ENCODE data around the gene MAGI1. TPM values are rescaled to one million over a fixed set of nuclear protein-coding genes. Genes with fewer than 3 reads are reported as not detected.
A peak's percentile ranks its signal among the peaks of the same experiment; 100 is the strongest.

Gene MAGI1
- total and polyA plus RNA-seq, 2 experiments from 2014 or later, result 33.9 to 87.0 TPM

GRCh38 chr3:65904016-65904415, 134.7 kb downstream of the MAGI1 start:
- TF ChIP-seq, protein P1, sequence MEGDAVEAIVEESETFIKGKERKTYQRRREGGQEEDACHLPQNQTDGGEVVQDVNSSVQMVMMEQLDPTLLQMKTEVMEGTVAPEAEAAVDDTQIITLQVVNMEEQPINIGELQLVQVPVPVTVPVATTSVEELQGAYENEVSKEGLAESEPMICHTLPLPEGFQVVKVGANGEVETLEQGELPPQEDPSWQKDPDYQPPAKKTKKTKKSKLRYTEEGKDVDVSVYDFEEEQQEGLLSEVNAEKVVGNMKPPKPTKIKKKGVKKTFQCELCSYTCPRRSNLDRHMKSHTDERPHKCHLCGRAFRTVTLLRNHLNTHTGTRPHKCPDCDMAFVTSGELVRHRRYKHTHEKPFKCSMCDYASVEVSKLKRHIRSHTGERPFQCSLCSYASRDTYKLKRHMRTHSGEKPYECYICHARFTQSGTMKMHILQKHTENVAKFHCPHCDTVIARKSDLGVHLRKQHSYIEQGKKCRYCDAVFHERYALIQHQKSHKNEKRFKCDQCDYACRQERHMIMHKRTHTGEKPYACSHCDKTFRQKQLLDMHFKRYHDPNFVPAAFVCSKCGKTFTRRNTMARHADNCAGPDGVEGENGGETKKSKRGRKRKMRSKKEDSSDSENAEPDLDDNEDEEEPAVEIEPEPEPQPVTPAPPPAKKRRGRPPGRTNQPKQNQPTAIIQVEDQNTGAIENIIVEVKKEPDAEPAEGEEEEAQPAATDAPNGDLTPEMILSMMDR (IDR thresholded peaks at IDR 0.05; ENCODE audit: low read depth, low read length), result no peak
- DNase-seq (ENCODE audit: low read depth in 1 of 2, low spot score in 1 of 2), result no peak
- Histone ChIP-seq H3K27me3 (no peaks in the 10 kb centered on the region), H3K36me3 (no peaks in the 10 kb centered on the region), H3K9me3 (ENCODE audit: low read depth) (no peaks in the 10 kb centered on the region), H3K27ac (no peak overlapping the region), H3K4me3 (no peak overlapping the region), H3K4me1 (ENCODE audit: low read depth) (peaks cover 47% of the 10 kb centered on the region)

GRCh38 chr3:65902304-65902793, 136.4 kb downstream of the MAGI1 start:
- Histone ChIP-seq H3K4me1 (ENCODE audit: low read depth) (peaks cover 39% of the 10 kb centered on the region), H3K4me3 (no peak overlapping the region), H3K9me3 (ENCODE audit: low read depth) (no peaks in the 10 kb centered on the region), H3K36me3 (no peaks in the 10 kb centered on the region), H3K27ac (peak overlapping the region; percentile 45), H3K27me3 (no peaks in the 10 kb centered on the region)
- peak; percentile 20 to 45 for DNase-seq (ENCODE audit: low read depth in 1 of 2, low spot score in 1 of 2)
- TF ChIP-seq, protein P1 (IDR thresholded peaks at IDR 0.05; ENCODE audit: low read depth, low read length), result no peak

- no peaks in the 10 kb centered on the region for H3K9me3 ChIP-seq (ENCODE audit: low read depth)
- H3K4me1 ChIP-seq (ENCODE audit: low read depth), result peaks cover 32% of the 10 kb centered on the region
- peak in 1 of 2 donors; percentile 36 for DNase-seq (ENCODE audit: low read depth in 1 of 2, low spot score in 1 of 2)
- H3K27ac ChIP-seq, result no peak overlapping the region
- TF ChIP-seq, protein P1 (IDR thresholded peaks at IDR 0.05; ENCODE audit: low read depth, low read length), result no peak
- no peaks in the 10 kb centered on the region for H3K36me3 ChIP-seq
- H3K4me3 ChIP-seq, result no peak overlapping the region
- H3K27me3 ChIP-seq, result no peaks in the 10 kb centered on the region
These were observed 137.5 kb downstream of the MAGI1 start for GRCh38 chr3:65901226-65901625.

- Histone ChIP-seq H3K27me3 (no peaks in the 10 kb centered on the region), H3K4me3 (no peak overlapping the region), H3K4me1 (ENCODE audit: low read depth) (peaks cover 44% of the 10 kb centered on the region), H3K9me3 (ENCODE audit: low read depth) (no peaks in the 10 kb centered on the region), H3K36me3 (no peaks in the 10 kb centered on the region), H3K27ac (no peak overlapping the region)
- DNase-seq (ENCODE audit: low read depth in 1 of 2, low spot score in 1 of 2), result no peak
- TF ChIP-seq, protein P1 (IDR thresholded peaks at IDR 0.05; ENCODE audit: low read depth, low read length), result no peak
These were observed 139.5 kb downstream of the MAGI1 start for GRCh38 chr3:65899226-65899625.

- Histone ChIP-seq H3K4me3 (no peak overlapping the region), H3K27ac (no peak overlapping the region)
- TF ChIP-seq, protein P1 (IDR thresholded peaks at IDR 0.05; ENCODE audit: low read depth, low read length), result no peak
These were observed 141.0 kb downstream of the MAGI1 start for GRCh38 chr3:65897766-65898165.

More at GRCh38 chr3:65897766-65898165, 141.0 kb downstream of the MAGI1 start:
- DNase-seq (ENCODE audit: low read depth in 1 of 2, low spot score in 1 of 2), result no peak
- Histone ChIP-seq H3K9me3 (ENCODE audit: low read depth) (no peaks in the 10 kb centered on the region), H3K4me1 (ENCODE audit: low read depth) (peaks cover 42% of the 10 kb centered on the region), H3K36me3 (no peaks in the 10 kb centered on the region), H3K27me3 (no peaks in the 10 kb centered on the region)
